GM18507 (cell line): ENCODE data around the gene CPAMD8.

Experiments used
- DNase-seq: peaks from one replicate; pipeline ENCODE4 v3.0.0; 2011; ENCODE audit warnings: low read depth; ENCODE audit not compliant: insufficient read length; ENCODE audit errors: extremely low spot score
- FAIRE-seq: peaks from 2 replicates; lab custom pipeline; 2011; peaks lifted over from hg19 to GRCh38; lab: Jason Lieb, UNC

The CPAMD8 gene

GRCh38 chr19:16930753-16931152 is 95.9 kb downstream of the CPAMD8 start:
- no peak for DNase-seq
- FAIRE-seq = no peak

GRCh38 chr19:16928916-16929315 is 97.7 kb downstream of the CPAMD8 start:
- DNase-seq (no peak), FAIRE-seq (no peak)

GRCh38 chr19:16928351-16928750 is 98.3 kb downstream of the CPAMD8 start:
- FAIRE-seq (no peak), DNase-seq (no peak)

- FAIRE-seq = no peak
- no peak for DNase-seq
These were observed 98.7 kb downstream of the CPAMD8 start for GRCh38 chr19:16927883-16928282.

- FAIRE-seq = no peak
- DNase-seq = no peak
These were observed 103.7 kb downstream of the CPAMD8 start for GRCh38 chr19:16922949-16923348.

GRCh38 chr19:16922592-16922934 is 104.0 kb downstream of the CPAMD8 start:
- no peak for DNase-seq

GRCh38 chr19:16921766-16922591 is 104.6 kb downstream of the CPAMD8 start:
- no peak for DNase-seq
- no peak for FAIRE-seq

More at GRCh38 chr19:16922592-16922934, 104.0 kb downstream of the CPAMD8 start:
- no peak for FAIRE-seq

- no peak for FAIRE-seq
- no peak for DNase-seq
These were observed 105.6 kb downstream of the CPAMD8 start for GRCh38 chr19:16920816-16921529.

- no peak for DNase-seq
- FAIRE-seq = no peak
These were observed 107.1 kb downstream of the CPAMD8 start for GRCh38 chr19:16919496-16919895.

GRCh38 chr19:16917401-16917800 is 109.2 kb downstream of the CPAMD8 start:
- no peak for FAIRE-seq
- DNase-seq = no peak

GRCh38 chr19:16915734-16916133 is 110.9 kb downstream of the CPAMD8 start:
- no peak for FAIRE-seq
- no peak for DNase-seq

GRCh38 chr19:16915135-16915534 is 111.5 kb downstream of the CPAMD8 start:
- no peak for DNase-seq
- FAIRE-seq = no peak

- DNase-seq = no peak
- FAIRE-seq = no peak
These were observed 112.2 kb downstream of the CPAMD8 start for GRCh38 chr19:16914421-16914820.

GRCh38 chr19:16912780-16913179 is 113.8 kb downstream of the CPAMD8 start:
- no peak for DNase-seq
- no peak for FAIRE-seq

- no peak for FAIRE-seq
These were observed 115.6 kb downstream of the CPAMD8 start for GRCh38 chr19:16911046-16911445.

GRCh38 chr19:16908759-16909158 is 117.9 kb downstream of the CPAMD8 start:
- DNase-seq (no peak), FAIRE-seq (no peak)

More at GRCh38 chr19:16911046-16911445, 115.6 kb downstream of the CPAMD8 start:
- DNase-seq = no peak

- DNase-seq = no peak
These were observed 122.0 kb downstream of the CPAMD8 start for GRCh38 chr19:16904599-16904998.

GRCh38 chr19:16903347-16903746 is 123.3 kb downstream of the CPAMD8 start:
- DNase-seq = no peak
- no peak for FAIRE-seq

More at GRCh38 chr19:16904599-16904998, 122.0 kb downstream of the CPAMD8 start:
- FAIRE-seq = no peak

- FAIRE-seq (no peak), DNase-seq (no peak)
These were observed 124.1 kb downstream of the CPAMD8 start for GRCh38 chr19:16902545-16902944.

GRCh38 chr19:16901491-16902175 is 125.0 kb downstream of the CPAMD8 start:
- no peak for DNase-seq
- no peak for FAIRE-seq
